HG03097 (cell line): ENCODE measurements around the gene TIGD3.

Experiments
- ATAC-seq: cut with Tn5 transposase; IDR thresholded peaks from one replicate; pipeline ENCODE4 v1.9.1; 2021; ENCODE audit not compliant: unreplicated experiment, low FRiP score

Gene TIGD3

DNA sequence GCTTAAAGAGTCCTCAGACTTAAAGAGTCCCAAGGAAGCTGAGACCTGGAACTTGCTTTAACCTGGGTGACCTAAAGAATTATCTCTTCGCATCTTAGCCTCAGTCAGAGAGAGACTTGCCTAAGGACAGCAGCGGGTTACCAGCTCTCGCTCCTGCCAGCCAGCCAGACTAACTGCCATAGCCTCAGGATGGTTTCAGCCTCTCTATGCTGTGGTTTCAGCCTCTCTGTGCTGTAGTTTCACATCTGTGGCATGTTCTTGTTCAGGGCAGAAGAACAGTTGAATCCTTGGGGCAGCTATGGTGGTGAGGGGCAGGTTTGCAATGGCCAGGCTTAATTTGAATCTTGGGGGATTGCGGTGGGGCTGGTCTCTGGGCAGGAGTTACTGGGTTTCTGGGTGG is 34.2 kb downstream of the TIGD3 start:
- ATAC-seq = no peak

- ATAC-seq = no peak
These were observed 34.9 kb downstream of the TIGD3 start for GRCh38 chr11:65389294-65389980.

- ATAC-seq = no peak
These were observed 35.8 kb downstream of the TIGD3 start for GRCh38 chr11:65390099-65390941.

DNA sequence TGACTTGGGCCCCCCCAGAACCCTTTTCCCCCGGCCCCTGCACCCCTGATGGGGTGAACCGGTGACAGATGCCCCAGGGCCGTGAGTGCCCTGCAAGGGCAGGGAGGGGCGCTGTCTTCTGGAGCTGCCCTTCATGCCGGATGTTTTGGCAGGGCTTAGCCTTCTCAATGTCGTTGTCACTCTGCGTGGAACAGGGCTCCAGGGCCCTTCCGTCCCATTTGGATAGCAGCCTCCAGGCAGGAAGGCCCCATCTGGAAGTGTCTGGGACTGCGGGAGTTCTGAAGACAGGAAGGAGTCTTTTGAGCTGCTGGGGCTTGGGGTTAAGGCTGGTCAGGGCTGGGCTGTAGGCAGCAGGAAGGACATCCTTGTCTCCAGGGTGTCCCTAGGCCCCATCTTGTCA is 36.4 kb downstream of the TIGD3 start:
- no peak for ATAC-seq

DNA sequence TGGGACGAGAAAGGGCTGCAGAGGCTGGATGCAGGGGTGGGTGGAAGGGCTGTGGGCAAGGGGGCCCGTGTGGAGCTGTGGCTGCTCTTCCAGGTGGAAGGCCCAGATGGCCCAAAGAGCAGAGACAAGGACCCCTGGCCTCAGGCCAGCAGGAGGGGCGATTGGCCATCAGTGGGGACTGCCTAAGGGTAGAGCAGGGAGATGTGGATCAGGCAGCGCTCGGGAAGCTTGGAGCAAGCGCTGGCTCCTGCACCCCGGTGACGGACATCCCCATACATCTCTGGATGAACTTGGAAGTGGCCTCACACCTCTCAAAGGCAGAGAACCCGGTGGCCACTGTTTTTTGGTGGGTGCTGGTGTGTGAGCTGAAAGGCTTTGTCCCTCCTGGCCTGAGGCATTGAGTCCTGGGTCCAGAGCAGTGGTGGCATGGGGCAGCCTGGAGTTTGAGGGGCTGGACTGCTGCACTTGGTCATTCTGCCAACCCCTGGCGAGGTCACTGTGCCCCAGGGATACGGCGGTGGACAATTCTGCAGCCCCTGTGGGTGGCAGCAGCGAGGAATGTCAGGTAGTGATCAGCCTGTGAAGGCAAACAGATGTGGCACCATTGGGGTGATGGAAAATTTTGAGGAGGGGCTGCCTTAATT is 37.8 kb downstream of the TIGD3 start:
- ATAC-seq = no peak

GRCh38 chr11:65392899-65393298 is 38.3 kb downstream of the TIGD3 start:
- ATAC-seq = no peak

- ATAC-seq = no peak
These were observed 39.0 kb downstream of the TIGD3 start for GRCh38 chr11:65393513-65394079.

- ATAC-seq = no peak
These were observed 39.6 kb downstream of the TIGD3 start for GRCh38 chr11:65394125-65394536.

DNA sequence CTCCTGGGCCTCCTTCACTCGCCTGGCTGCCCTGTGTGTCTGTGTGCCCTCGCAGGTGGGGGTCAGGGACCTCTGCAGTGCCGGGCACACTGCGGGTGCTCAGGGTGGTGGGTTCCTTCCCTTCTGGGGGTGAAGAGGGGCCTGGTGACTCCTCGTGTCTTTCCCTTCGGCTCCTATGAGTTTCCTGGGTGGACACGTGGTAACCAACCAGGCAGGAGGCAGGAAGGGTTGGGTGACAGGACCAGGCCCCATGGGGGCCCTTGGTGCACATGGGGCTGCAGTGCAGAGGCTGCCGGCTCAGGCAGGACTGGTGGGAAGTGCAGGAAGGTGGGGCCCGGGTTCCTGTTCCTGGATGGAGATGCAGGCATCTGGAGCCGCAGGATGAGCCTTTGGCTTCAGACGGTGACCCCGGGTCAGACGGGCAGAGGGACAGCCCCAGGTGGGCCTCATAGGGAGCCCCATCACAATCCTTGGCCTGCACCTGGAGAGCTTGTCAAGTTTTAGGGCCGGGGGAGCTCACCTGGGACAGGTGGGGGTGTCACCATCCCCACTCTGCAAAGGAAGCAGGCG is 41.5 kb downstream of the TIGD3 start:
- ATAC-seq = no peak

DNA sequence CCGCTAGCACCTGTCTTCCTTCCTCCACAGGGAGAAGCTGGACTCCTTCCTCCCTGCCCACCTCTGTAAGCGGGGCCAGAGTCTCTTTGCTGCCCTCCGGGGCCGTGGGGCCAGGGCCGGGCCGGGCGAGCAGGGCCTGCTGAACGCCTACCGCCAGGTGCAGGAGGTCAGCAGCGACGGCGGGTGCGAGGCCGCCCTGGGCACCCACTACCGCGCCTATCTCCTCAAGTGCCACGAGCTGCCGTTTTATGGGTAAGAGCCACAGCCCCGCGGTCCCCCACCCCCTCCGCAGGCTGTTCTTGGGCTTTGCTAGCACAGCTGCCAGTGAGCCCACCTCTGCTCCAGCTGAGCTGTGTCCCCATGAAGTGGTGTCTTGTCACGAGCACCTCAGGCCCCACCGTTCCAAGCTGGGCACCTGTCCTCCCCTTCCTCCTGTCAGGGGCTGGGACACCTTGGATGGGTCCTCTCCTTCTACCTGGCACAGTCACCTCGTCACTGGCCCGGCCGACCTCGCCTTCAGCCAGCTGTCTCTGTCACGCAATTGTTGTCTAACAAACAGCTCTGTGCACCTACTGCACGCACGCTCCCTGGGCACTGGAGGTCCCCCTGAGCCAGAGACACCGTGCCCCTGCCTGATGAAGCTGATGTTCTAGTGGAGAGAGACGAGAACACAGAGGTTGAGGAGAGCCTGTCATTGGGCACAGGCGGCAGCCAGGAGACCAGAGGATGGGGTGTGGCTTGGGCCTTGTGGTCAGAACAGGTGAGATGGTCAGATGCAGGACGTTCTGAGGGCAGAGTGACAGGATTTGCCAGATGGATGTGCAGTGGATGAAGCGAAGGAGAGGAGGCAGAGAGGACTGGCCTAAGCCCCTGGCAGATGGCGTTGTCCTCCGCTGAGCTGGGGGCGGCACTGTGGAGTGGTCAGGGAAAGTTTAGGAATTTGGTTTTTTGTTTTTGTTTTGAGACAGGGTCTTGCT is 42.5 kb downstream of the TIGD3 start:
- ATAC-seq = no peak

GRCh38 chr11:65398362-65398910 is 43.9 kb downstream of the TIGD3 start:
- ATAC-seq = no peak

- no peak for ATAC-seq
These were observed 44.7 kb downstream of the TIGD3 start for GRCh38 chr11:65399249-65399648.

DNA sequence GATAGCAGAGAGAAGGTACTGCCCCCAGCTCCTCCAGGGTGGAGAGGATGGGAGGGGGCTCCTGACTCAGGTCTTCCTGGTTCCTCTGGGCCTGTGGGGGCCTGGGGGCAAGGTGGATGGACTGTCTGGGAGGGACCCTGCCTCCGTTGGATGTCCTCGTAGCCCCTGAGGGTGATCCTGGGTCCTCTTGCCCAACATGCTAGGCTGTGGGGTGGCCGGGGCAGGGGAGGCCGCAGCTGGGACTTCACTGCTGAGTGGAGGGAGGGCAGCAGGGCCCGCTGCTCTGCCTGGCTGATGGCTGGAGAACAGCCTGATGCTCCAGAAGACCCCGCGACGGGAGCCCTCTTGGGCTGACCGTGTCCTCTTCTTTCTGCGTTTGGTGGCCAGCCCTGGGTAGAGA is 45.3 kb downstream of the TIGD3 start:
- ATAC-seq = no peak

GRCh38 chr11:65400307-65401072 is 45.9 kb downstream of the TIGD3 start:
- ATAC-seq = no peak

GRCh38 chr11:65401073-65401802 is 46.7 kb downstream of the TIGD3 start:
- no peak for ATAC-seq

- ATAC-seq = no peak
These were observed 47.3 kb downstream of the TIGD3 start for GRCh38 chr11:65401803-65402248.

DNA sequence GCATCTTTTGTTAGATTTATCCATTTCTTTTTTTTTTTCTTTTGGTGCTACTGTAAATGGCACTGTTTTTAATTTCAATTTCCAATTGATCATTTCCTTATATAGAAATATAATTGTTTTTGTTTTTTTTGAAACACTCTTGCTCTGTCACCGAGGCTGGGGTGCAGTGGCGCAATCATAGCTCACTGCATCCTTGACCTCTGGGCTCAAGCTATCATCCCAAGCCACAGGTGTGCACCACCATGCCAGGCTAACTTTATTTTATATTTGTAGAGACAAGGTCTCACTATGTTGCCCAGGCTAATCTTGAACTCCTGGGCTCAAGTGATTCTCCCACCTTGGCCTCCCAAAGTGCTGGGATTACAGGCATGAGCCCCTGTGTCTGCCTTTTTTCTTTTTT is 48.2 kb downstream of the TIGD3 start:
- no peak for ATAC-seq

GRCh38 chr11:65403607-65404121 is 49.1 kb downstream of the TIGD3 start:
- no peak for ATAC-seq
